Measurements from ENCODE around the gene SOAT2.
A peak's percentile ranks its signal among the peaks of the same experiment; 100 is the strongest.

Gene SOAT2

GRCh38 chr12:53115112-53115890 is 12.0 kb downstream of the SOAT2 start:
- Histone ChIP-seq H4K20me1 (ENCODE audit: insufficient read depth, low read length) (no peaks in the 10 kb centered on the region), H3K4me2 (ENCODE audit: low read length) (no peak overlapping the region), H3K36me3 (ENCODE audit: insufficient read depth, low read length) (no peaks in the 10 kb centered on the region), H3K9me3 (ENCODE audit: low read length) (no peaks in the 10 kb centered on the region), H3K4me1 (ENCODE audit: insufficient read depth, low read length, severe bottlenecking) (peaks cover 22% of the 10 kb centered on the region), H3K4me3 (ENCODE audit: low read depth, low read length, poor library complexity, severe bottlenecking) (no peak overlapping the region), H3F3A (ENCODE audit: insufficient read depth, low read length) (no peaks in the 10 kb centered on the region), H3K27me3 (ENCODE audit: insufficient read depth, low read length) (no peaks in the 10 kb centered on the region), H3K79me2 (ENCODE audit: insufficient read depth, low read length) (no peaks in the 10 kb centered on the region), H2AFZ (ENCODE audit: low read length) (no peak overlapping the region), H3K9ac (ENCODE audit: low read length) (no peak overlapping the region), H3K27ac (ENCODE audit: low read depth, low read length, poor library complexity, severe bottlenecking) (peak overlapping the region; percentile 54), H3K9me2 (ENCODE audit: low read depth, low read length) (no peaks in the 10 kb centered on the region)
- TF ChIP-seq CTCF (IDR thresholded peaks at IDR 0.05; ENCODE audit: low read length) (no peak), EZH2 (IDR thresholded peaks at IDR 0.05; ENCODE audit: borderline replicate concordance, low read length) (no peak)

DNA sequence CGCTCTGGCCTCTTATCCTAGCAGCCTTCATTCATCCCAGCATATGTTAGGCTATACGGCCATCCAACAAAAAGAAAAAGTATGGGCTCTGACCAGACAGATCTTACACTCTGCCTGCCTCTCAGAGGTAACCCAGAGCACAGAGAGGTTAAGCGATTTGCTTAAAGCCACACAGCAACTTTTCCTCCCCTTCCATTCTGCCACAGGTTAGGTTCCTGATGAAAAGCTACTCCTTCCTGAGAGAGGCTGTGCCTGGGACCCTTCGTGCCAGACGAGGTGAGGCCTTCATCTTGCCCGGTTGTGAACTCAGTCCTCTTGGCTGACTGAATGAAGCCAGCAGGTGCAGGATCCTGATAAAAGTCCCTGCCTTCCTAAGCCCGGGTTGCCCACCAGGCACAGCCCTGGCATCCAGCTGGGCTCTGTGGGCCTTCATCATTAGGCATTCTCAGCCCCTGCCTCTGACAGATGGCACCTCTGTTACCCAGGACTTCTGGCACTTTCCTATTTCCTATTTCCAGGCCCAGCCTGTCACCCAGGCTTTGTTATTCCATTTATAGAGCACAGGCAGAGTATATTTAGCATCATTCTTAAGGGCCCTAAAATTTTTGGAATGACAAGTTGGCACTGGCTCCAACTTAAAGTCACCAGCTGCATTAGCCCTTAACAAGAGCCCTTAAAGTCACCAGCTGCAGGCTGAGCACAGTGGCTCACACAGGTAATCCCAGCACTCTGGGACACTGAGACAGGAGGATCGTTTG is 12.8 kb downstream of the SOAT2 start:
- Histone ChIP-seq H4K20me1 (ENCODE audit: insufficient read depth, low read length) (no peaks in the 10 kb centered on the region), H3K9ac (ENCODE audit: low read length) (no peak overlapping the region), H3K4me2 (ENCODE audit: low read length) (no peak overlapping the region), H3K79me2 (ENCODE audit: insufficient read depth, low read length) (no peaks in the 10 kb centered on the region), H3K36me3 (ENCODE audit: insufficient read depth, low read length) (no peaks in the 10 kb centered on the region), H3K9me2 (ENCODE audit: low read depth, low read length) (no peaks in the 10 kb centered on the region), H2AFZ (ENCODE audit: low read length) (no peak overlapping the region), H3K27ac (ENCODE audit: low read depth, low read length, poor library complexity, severe bottlenecking) (no peak overlapping the region), H3F3A (ENCODE audit: insufficient read depth, low read length) (no peaks in the 10 kb centered on the region), H3K4me3 (ENCODE audit: low read depth, low read length, poor library complexity, severe bottlenecking) (no peak overlapping the region), H3K4me1 (ENCODE audit: insufficient read depth, low read length, severe bottlenecking) (peaks cover 22% of the 10 kb centered on the region), H3K9me3 (ENCODE audit: low read length) (no peaks in the 10 kb centered on the region), H3K27me3 (ENCODE audit: insufficient read depth, low read length) (no peaks in the 10 kb centered on the region)
- TF ChIP-seq EZH2 (IDR thresholded peaks at IDR 0.05; ENCODE audit: borderline replicate concordance, low read length) = no peak
- no peak for TF ChIP-seq CTCF (IDR thresholded peaks at IDR 0.05; ENCODE audit: low read length)

DNA sequence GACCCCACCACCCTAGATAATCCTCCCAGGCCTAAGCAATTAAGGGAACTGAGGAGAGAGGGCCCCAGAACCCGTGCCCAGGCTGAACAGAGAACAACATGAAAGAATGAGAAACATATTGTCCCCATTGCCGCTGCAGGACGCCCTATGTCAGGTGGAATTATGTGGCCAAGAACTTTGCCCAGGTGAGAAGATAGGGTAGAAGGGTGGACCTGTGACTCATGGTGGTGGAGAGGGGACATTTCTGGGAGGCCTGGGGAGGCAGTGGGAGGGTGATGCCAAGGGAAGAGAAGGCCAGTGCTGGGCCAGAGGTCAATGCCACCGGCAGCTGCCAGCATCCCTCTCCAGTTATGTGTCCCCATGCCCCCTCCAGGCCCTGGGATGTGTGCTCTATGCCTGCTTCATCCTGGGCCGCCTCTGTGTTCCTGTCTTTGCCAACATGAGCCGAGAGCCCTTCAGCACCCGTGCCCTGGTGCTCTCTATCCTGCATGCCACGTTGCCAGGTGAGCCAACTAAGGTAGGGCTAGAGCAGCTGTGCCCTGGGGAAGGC is 15.5 kb downstream of the SOAT2 start:
- Histone ChIP-seq H3F3A (ENCODE audit: insufficient read depth, low read length) (no peaks in the 10 kb centered on the region), H3K36me3 (ENCODE audit: insufficient read depth, low read length) (no peaks in the 10 kb centered on the region), H2AFZ (ENCODE audit: low read length) (no peak overlapping the region), H3K4me2 (ENCODE audit: low read length) (no peak overlapping the region), H3K9me2 (ENCODE audit: low read depth, low read length) (no peaks in the 10 kb centered on the region), H3K79me2 (ENCODE audit: insufficient read depth, low read length) (no peaks in the 10 kb centered on the region), H3K27me3 (ENCODE audit: insufficient read depth, low read length) (no peaks in the 10 kb centered on the region), H3K4me3 (ENCODE audit: low read depth, low read length, poor library complexity, severe bottlenecking) (no peak overlapping the region), H3K9me3 (ENCODE audit: low read length) (no peaks in the 10 kb centered on the region), H3K4me1 (ENCODE audit: insufficient read depth, low read length, severe bottlenecking) (peaks cover 13% of the 10 kb centered on the region), H3K9ac (ENCODE audit: low read length) (no peak overlapping the region), H3K27ac (ENCODE audit: low read depth, low read length, poor library complexity, severe bottlenecking) (no peak overlapping the region), H4K20me1 (ENCODE audit: insufficient read depth, low read length) (no peaks in the 10 kb centered on the region)
- TF ChIP-seq CTCF (IDR thresholded peaks at IDR 0.05; ENCODE audit: low read length) = no peak
- TF ChIP-seq EZH2 (IDR thresholded peaks at IDR 0.05; ENCODE audit: borderline replicate concordance, low read length) = no peak
